Measurements from ENCODE around the gene ERC2. TPM values are rescaled to one million over a fixed set of nuclear protein-coding genes. Genes with fewer than 3 reads are reported as not detected.

ERC2 gene
- total RNA-seq, 1 donor from 2014 or later = 0.32 TPM

DNA sequence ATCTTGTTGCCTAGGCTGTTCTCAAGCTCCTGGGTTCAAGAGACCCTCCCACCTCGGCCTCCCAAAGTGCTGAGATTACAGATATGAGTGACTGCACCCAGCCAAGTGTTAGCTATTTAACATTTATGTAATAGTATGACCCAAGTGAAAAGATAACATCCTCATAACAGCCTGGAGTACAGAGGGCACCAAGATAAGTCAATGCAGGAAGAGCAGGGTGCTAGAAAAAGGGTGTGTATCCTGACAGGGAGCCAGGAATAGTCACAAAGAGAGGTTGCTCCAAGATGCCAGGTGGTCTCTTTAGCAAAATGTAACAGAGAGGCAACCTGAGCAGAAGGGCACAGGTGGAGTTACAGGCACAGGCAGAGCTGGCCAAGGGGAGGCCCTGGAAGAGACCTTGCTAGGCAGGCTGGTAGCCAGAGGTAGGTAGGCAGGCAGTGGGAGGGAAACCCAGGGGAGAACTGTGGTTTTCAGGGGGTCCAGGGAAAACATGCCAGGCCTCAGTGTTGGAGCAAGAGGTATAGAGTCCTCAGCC lies 277.4 kb downstream of the ERC2 start:
- DNase-seq (ENCODE audit: low read depth) = no peak

DNA sequence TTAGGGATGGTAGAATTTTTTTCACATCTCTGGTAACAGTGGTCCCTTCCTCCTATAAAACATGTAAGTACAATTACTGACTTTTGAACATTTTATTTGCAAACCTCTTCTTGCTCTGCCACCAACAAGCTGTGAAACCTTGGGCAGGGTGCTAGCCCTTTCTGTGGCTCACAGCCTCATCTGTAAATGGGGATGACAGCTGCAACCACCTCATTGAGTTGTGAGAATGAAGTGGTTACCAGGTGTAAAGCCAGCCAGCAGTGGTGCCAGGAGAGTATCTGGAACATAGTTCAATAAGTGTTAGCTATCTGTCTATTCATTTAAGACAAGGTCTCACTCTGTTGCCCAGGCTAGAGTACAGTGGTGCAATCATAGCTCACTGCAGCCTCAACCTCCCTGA lies 278.1 kb downstream of the ERC2 start:
- no peak for DNase-seq (ENCODE audit: low read depth)

DNA sequence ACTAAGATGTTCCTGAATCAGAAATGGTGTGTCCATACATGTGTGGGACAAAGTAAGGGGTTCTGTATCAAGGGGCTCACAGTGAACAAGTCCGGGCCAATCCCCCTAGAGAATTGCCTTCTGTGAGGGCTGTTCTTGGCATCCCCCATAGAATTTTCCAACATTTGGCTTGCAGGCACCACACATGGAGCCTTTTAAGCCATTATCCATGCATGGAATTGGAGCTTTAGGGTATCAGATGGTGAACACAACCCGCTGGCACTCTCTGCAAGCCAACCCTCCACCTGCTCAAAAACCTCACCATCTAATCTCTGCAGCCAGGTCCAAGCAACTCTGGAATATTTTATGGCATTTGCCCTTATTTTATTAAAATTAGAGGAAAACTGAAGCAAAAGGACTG lies 278.7 kb downstream of the ERC2 start:
- no peak for DNase-seq (ENCODE audit: low read depth)

DNA sequence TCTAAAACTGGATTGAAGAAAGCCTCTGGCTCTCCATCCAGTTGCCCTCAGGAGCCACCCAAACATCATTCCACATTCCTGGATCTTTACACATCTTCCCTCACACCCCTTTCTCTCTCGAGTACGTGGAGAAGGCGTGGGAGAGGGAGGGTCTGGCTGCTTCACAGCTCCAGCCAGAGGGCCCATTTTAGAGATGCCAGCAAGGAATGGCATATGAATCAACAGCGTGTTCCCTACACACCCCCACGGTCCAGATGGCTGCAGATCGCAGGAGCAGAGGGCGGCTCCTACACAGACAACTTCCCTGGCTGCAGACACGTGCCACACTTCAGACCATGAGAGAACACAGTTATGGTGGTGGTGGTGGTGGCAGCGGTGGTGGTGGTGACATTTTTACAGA lies 280.1 kb downstream of the ERC2 start:
- DNase-seq (ENCODE audit: low read depth) = no peak

DNA sequence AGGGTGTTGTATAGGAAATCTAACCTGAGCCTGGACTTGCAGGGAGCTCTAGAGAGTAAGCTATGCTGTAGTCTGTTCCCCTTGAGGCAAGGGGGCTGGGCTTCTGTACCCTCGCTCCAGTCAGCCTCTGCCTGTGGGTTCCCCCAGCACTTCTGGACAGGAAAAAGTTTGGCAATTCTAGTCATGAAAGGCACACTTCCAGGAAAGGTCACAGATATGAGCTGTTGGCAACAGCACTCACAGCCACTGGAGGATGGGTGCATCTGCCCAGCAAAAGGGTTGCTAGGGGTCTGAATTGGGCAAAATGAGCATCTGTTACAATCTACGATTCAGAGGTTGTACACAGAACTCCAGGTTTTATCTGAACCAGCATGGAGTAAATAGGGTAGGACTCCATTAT lies 281.2 kb downstream of the ERC2 start:
- no peak for DNase-seq (ENCODE audit: low read depth)

DNA sequence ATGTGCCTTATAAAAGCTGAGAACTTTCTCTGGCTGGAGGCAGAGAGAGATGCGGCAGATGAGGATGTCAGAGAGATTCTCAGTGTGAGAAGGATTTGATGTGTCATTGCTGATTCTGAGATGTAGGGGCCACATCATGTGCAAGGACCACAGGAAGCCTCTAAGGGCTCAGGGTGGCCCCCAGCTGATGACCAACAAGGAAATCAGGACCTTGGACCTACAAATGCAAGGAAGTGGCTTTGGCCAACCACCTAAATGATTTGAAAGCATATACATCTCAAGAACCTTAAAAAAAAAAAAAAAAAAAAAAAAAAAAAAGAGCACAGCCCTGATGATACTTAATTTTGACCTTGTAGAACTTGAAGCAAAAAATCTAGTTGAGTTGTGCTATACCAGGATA lies 282.4 kb downstream of the ERC2 start:
- DNase-seq (ENCODE audit: low read depth) = no peak

DNA sequence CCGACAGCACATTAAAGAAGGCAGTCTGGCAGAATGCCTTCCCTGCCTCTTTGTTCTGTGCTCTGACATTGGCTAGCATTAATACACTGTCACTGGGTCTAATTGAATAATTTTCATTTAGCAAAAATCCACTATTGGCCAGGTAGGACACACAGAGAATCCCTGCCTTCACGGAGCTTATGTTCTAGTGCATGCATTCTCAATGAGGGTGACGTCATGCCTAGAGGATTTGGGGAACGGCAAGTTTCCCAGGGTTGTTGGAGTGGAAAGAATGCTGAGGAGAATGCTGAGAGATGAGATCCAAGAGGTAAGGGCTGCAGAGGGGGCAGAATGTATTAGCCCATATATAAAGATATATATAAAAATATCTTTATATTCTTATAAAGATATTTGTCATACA lies 284.7 kb downstream of the ERC2 start:
- no peak for DNase-seq (ENCODE audit: low read depth)

DNA sequence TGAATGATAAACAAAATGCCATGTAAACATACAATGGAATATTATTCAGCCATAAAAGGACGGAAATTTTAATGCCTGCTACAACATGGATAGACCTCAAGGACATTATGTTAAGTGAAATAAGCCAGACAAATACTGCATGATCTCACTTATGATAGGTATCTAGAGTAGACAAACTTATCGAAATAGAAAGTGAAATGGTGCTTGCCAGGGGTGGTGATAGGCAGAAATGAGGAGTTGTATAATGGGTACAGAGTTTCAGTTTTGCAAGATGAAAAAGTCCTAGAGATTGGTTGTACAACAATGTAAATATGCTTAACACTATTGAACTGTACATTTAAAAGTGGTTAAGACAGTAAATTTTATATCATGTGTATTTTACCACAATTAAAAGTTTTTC lies 287.8 kb downstream of the ERC2 start:
- no peak for DNase-seq (ENCODE audit: low read depth)

DNA sequence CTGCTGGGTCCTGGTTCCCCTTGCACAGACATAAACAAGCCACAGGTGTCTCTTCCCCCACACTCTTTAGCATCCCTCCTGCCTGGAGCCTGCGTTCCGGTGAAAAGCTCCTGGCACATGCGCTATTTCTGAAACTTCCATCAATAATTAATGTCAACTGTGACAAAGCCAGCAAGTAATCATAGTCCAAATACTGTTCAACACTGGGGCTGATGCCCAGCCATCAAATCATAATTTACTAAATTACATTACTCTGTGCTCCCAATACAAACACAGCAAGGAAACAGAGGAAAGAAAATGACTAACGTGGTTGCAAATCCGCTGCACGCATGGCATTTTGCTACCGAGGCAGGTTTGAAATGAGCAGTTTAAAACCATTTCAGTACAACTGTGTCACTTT lies 294.7 kb downstream of the ERC2 start:
- no peak for DNase-seq (ENCODE audit: low read depth)

DNA sequence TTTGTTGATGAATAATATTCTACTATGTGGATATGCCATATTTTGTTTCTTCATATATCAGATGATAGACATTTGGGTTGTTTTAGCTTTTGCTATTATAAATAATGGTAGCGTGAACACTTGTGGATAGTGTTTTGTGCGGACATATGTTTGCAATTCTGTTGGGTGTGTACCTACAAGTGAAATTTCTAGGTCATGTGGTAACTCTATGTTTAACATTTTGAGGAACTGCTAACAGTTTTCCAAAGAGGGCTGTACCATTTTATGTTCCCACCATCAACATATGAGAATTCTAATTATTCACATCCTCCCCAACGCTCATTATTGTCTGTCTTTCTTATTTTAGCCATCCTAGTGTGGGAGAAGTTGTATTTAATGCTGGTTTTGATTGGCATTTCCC lies 303.8 kb downstream of the ERC2 start:
- no peak for DNase-seq (ENCODE audit: low read depth)

DNA sequence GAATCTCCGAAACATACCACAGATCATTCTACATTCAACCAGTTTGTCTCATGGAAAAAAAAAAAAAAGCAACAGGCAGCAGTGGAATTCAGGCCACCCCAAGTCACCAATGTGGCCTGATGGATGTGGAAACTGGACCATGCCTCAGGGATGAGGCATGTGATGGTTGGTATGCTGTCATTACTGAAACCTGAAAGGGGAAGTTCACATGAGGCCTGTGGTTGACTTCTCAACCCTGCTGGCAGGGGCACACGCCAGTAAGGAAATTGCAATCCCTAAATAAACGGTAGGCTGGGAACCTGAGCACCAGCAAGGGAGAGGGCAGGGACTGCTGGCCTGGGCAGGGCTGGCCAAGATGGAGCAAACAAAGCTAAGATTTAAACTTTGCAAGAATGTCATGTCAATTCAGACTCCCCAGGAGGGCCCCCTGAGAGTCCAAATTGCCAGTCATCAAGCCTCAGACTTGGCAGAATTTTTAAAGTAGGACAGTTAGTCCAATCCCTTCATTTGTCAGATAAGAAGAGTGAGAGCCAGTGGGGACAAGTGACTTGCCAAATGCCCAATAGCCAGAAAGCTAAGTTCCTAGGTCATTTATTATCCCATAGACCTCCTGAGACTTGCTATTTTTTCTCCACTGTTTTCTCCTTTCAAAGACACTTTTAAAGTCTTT lies 310.4 kb downstream of the ERC2 start:
- peak; percentile 96 for DNase-seq (ENCODE audit: low read depth)

DNA sequence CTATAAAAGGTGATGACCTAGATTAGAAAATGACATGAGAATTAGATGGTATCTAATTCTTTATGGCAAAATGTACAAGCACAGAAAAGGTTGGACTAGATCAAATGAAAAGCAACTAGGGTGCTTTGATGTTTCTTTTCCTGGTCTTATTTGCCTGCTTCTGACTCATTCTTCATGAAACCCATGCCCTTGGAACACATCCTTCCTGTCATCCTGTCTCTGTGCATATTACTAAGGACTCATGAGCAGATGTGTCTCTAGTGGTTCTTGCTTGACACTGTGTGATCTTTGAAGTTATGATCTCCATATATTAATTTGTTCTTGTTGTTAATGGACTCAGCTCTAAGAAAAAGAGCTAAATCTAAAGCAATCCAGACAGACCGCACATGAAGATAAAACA lies 314.0 kb downstream of the ERC2 start:
- DNase-seq (ENCODE audit: low read depth) = peak; percentile 21

DNA sequence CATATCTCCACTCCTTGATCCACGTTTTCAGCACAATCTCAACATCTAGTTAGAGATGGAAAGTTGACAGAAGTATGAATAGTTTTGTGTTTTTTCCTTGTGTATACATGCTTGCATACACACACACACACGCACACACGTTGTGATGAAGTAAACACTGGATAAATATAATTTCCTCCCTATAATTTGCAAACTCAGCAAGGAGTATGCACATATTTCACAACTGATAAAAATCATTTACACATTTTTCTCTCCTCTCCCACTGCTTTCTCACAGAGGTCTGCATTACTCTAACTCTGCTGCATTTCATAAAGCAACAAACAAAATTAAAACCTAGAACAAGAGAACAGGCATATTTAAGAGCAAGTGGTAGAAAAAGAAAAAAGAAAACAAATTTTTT lies 320.9 kb downstream of the ERC2 start:
- no peak for DNase-seq (ENCODE audit: low read depth)

DNA sequence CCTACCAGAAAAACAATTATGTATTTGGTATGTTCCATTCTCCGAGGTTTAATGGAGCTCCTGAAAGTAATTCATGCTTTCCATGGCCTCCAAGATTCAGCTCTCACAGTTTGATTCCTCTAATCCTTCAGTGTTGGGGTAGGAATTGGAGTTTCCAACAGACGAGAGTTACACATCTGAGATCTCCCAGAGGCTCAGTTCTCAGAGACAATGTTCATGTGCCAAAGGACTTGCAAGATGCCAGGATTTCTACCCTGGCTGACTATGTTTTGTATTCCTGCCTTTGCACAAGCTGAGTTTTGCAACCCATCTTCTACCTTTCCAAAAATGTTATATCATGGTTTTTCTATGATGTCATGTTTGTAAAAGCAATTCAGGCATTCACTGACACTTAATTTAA lies 322.9 kb downstream of the ERC2 start:
- no peak for DNase-seq (ENCODE audit: low read depth)

DNA sequence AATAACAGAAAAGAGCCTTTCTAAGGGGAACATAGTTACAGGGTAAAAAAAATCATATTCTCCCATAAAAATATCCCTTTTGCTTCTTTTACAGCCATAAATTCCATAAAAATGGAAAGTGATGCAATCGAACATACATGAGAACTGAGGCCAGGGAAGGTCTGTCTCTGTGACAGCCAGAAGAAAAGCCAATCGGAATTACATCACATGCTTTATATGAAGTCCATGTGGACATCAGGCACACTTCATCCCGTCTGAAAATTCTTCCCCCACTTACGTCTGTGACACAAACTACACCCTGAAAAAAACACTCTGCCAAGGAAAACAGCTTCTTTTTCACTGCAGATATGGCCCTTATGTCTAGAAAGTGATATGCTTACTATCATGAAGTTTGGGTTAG lies 323.5 kb downstream of the ERC2 start:
- DNase-seq (ENCODE audit: low read depth) = no peak

DNA sequence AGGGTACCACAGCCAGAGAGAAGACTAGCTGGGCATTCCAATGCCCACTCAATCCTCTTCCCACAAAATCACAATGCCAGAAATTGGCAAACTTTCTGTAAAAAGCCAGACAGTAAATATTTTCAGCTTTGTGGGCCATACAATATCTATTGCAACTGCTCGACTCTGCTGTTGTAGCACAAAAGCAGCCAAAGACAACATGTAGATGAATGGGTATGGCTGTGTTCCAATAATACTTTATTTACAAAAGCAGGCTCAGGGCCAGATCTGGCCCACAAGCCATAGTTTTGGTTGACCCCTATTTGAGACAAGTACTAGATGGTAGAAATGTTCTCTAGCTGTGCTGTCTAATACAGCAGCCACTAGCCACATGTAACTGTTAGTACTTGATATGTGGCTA lies 330.9 kb downstream of the ERC2 start:
- peak; percentile 37 for DNase-seq (ENCODE audit: low read depth)

DNA sequence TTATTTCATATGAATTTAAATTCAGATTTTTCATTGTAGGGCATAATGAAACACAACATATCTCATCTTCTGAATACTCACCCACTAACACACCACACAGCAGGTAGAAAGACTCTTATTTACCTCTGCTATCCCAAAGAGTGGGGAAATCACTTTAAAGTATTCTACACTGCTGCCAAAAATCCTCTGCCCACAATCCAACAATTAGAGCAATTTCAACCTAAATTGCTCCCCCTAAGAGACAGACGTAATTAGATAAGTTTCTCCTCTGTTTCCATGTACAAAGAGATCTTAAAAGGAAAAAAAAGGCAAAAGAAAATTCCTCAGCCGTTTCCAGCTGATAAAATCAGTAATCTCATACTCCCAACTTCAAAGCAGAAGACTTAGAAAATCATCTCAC lies 331.8 kb downstream of the ERC2 start:
- no peak for DNase-seq (ENCODE audit: low read depth)

DNA sequence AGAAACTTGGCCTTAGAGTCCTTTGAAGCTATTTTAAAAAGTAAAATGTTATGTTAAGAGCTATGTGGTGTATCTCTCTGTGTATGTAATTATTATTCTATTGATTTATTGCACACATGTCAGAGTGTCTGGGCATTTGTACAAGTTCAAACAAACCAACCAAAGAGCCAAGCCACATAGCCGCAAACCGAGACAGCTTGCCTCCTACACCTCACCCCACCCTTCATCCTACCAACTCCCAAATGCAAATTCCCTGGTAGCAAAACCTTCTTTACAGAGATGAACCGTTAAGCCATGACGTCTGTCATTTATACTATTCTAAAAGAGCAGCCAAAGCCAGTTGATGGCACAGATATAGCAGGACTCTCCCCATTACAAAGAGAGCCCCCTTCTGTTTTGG lies 332.3 kb downstream of the ERC2 start:
- DNase-seq (ENCODE audit: low read depth) = no peak

DNA sequence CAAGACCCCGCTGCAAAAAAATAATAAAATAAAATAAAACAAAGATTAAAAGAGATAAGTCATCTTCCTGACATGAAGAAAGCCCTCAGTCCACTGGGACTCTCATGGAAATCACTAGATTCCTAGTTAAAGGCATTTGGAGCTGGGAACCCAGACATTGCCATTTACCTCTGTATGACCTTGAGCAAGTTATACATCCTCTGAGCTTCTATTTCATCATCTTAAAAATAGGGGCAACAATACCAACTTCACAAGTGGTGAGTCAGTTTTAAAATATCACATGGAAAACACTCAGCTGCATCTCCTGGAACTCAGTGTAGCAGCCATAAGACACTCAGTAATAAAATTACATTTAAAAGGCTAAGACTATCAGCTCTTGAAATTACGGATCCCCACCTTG lies 334.8 kb downstream of the ERC2 start:
- no peak for DNase-seq (ENCODE audit: low read depth)

DNA sequence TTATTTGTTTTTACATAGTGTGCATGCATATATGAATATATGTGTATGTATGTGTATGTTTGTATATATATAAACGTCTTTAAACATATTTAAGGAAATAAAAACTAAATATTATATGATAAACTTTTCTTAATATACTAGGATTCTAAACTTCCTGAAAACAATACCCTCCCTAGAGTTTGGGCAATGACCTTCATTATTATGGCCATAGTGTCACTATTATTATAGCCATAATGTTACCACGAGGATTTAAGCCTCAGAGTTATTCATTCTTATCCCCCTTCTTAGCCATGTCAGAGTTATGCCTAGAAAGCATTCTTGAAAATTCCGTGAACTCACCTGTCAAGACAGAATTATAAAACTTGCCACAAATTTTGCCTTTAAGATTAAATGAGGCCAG lies 335.5 kb downstream of the ERC2 start:
- no peak for DNase-seq (ENCODE audit: low read depth)

DNA sequence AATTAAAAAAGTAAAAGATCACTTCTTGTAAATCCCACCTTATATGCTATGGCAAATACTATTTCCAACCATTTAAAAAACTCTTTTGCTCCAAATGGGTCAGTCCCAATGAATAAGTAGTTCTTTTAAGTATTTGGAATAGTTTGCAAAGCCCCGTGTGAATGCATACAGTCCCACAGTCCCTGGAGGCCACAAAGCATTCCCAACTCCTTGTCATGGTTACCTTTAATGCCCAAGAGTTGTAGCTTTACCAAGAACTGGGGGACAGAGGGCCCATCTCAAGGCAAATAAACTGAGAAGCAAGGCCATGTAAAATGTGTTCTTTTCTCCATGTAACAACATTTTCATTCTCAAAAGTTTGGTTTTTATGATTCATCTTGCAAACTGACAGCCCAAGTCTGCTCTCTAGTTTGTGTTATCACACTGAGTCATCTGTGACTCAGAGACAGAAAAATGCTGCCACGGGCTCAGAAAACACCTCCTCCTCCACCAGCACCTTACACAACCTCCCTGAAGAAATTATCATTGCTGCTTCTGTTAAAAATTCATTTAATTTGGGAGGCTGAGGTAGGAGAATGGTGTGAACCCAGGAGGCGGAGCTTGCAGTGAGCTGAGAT lies 336.2 kb downstream of the ERC2 start:
- peak; percentile 59 for DNase-seq (ENCODE audit: low read depth)

DNA sequence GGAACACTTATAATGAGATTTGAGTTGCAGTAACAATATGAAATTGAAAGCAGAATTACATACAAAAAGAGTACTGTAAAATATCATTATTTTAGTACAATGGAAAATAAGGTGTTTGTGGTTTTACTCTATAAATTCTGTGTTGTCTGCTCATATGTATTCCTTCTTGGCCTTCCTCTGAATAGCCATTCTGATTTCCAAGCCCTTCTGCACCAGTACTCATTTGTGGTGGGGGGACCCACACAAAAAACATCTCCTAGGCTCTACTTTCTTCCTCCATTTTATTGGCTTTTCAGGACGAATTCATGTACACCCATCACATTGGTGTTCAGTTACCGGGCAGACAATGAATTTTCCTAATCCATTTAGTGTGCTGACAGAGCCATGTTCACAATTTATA lies 338.2 kb downstream of the ERC2 start:
- no peak for DNase-seq (ENCODE audit: low read depth)

DNA sequence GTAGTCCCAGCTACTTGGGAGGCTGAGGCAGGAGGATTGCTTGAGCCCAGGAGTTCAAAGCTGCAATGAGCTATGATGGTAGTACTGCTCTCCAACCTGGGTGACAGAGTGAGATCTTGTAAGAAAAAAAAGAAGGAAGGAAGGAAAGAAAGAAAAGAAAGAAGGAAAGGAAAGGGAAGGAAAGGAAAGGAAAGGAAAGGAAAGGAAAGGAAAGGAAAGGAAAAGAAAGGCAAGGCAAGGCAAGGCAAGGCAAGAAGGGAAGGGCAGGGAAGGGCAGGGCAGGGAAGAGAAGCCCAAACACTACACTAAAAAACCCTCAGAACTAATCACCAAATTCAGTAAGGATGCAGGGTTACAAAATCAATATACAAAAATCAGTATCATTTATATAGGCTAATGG lies 341.6 kb downstream of the ERC2 start:
- DNase-seq (ENCODE audit: low read depth) = no peak

Measured in myocyte (in vitro differentiated cells).